ENCODE measurements around the gene RSKR. TPM values are rescaled to one million over a fixed set of nuclear protein-coding genes. Genes with fewer than 3 reads are reported as not detected.

The RSKR gene
- total and polyA plus RNA-seq, 2 donors (not counting 1 experiment from before 2014, with no cell fraction given), result 20.3 to 31.9 TPM

DNA sequence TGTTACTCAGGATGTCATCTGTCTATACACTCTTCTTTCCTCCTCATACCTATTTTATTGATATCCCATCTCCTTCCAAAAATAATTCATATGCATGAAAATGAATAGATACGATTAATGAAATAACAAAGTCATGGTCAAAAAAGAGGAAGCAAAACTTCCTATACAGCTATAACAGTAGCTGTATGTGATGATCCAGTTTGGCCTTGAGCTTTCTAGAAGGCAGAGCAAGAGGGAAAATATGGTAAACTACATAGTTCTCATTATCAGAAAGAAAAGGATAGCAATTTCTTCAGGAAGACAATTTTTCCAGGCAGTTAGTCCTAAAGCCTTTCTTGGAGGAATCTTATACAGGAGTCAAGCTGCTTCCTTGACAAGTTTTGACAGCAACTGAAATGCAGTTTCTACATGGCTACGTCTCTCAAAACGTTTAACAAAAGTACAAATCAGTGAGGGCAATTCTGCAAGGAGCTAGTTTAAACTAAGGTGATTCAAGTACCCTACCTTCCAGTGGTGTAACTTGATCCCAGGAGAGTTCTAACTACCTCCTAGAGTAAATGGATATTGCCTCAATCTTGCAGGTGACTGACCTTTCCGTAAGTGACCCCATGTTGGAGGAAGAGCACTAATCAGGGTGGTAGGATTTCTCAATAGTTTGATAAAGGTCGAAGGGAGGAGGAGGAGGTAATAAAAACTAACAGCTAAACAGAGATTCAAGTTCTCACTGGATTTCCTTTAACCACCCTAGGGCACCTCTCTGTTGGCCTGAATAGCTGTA, 16.2 kb downstream of the RSKR start:
- Histone ChIP-seq H3K9ac (ENCODE audit: low read length) (no peak overlapping the region), H3K9me3 (ENCODE audit: control extremely low read depth in 1 of 3, control insufficient read depth in 2 of 3, insufficient read depth in 1 of 3, low read length in 2 of 3) (no peaks in the 10 kb centered on the region), H3K27me3 (replicated peaks in 1 of 4; ENCODE audit: control extremely low read depth in 1 of 4, control insufficient read depth in 3 of 4, insufficient read depth in 4 of 4, low read length in 3 of 4) (no peaks in the 10 kb centered on the region), H3K4me2 (replicated peaks; ENCODE audit: low read depth, low read length, poor library complexity, severe bottlenecking) (peak overlapping the region; percentile 95), H3K27ac (ENCODE audit: low read length in 2 of 2) (peak overlapping the region in 1 of 2 donors; percentile 37), H2AFZ (ENCODE audit: insufficient read depth, low read depth, low read length, poor library complexity, severe bottlenecking) (peak overlapping the region; percentile 91), H3K4me3 (ENCODE audit: control extremely low read depth in 1 of 5, extremely low read depth in 1 of 5, insufficient read depth in 1 of 5, low read depth in 2 of 5, low read length in 4 of 5) (no peak overlapping the region), H4K20me1 (ENCODE audit: control insufficient read depth, insufficient read depth, low read length, poor library complexity, severe bottlenecking) (no peaks in the 10 kb centered on the region), H3K36me3 (replicated peaks in 1 of 2; ENCODE audit: control extremely low read depth in 1 of 2, control insufficient read depth in 1 of 2, extremely low read depth in 1 of 2, insufficient read depth in 2 of 2, low read length in 1 of 2) (no peaks in the 10 kb centered on the region), H3K4me1 (ENCODE audit: control insufficient read depth in 2 of 2, insufficient read depth in 2 of 2, low read length in 2 of 2) (peaks cover 19% of the 10 kb centered on the region in 2 donors), H3K79me2 (ENCODE audit: control insufficient read depth, insufficient read depth, low read length) (no peaks in the 10 kb centered on the region)
- ChIA-PET POLR2A (interaction anchor here (0.6 to 1.3 kb wide), 3 partner anchors 19 to 26 kb away, joined by 3 read pairs; partner anchors contain the start of genes ALDOC and PIGS), CTCF (interaction anchor here (1.0 to 1.5 kb wide), 5 partner anchors 10 to 102 kb away, joined by 3 to 6 read pairs (median 3); no protein-coding TSS in a partner anchor)
- Mint-ChIP-seq H3K27ac (peak overlapping the region; percentile 75), H3K4me1 (peaks cover 24% of the 10 kb centered on the region), H3K27me3 (no peaks in the 10 kb centered on the region), H3K4me3 (peak overlapping the region; percentile 98), H3K9me3 (ENCODE audit: insufficient read depth) (no peaks in the 10 kb centered on the region)
- DNase-seq (no peak), ATAC-seq (ENCODE audit: low read depth) (no peak)
- TF ChIP-seq, protein P1, sequence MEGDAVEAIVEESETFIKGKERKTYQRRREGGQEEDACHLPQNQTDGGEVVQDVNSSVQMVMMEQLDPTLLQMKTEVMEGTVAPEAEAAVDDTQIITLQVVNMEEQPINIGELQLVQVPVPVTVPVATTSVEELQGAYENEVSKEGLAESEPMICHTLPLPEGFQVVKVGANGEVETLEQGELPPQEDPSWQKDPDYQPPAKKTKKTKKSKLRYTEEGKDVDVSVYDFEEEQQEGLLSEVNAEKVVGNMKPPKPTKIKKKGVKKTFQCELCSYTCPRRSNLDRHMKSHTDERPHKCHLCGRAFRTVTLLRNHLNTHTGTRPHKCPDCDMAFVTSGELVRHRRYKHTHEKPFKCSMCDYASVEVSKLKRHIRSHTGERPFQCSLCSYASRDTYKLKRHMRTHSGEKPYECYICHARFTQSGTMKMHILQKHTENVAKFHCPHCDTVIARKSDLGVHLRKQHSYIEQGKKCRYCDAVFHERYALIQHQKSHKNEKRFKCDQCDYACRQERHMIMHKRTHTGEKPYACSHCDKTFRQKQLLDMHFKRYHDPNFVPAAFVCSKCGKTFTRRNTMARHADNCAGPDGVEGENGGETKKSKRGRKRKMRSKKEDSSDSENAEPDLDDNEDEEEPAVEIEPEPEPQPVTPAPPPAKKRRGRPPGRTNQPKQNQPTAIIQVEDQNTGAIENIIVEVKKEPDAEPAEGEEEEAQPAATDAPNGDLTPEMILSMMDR (IDR thresholded peaks at IDR 0.05), result no peak
- TF ChIP-seq EZH2 (IDR thresholded peaks at IDR 0.05; ENCODE audit: borderline replicate concordance, insufficient read depth, low read depth, low read length, poor library complexity, severe bottlenecking), result no peak
- intact Hi-C loops (cut with micrococcal nuclease), result no loop called here
- WGBS (ENCODE audit: insufficient coverage), result no CpG with 5 or more reads among the region's 5 CpGs

DNA sequence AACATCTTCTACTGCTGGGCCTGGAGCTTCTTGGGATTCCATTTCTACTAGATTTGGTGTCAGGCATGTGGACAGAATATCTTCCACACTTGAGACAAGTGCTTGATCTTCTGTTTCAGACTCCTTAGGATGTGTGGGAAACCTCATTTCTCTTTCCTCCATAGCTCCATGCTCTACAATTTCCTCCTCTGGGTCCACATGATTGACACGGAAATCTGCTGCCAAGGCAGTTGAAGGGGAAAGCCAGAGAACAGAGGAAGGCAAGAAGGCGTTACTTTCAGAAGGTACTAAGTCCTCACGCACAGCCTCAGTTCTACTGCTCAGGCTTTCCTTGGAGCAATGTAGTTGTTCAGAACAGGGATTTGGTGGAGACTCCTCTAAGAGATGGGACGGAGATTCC, 21.7 kb downstream of the RSKR start:
- H3K9me3 ChIP-seq (ENCODE audit: control extremely low read depth in 1 of 3, control insufficient read depth in 2 of 3, insufficient read depth in 1 of 3, low read length in 2 of 3), result no peaks in the 10 kb centered on the region
- no peak overlapping the region for H3K4me3 ChIP-seq (ENCODE audit: control extremely low read depth in 1 of 5, extremely low read depth in 1 of 5, insufficient read depth in 1 of 5, low read depth in 2 of 5, low read length in 4 of 5)
- H3K27ac ChIP-seq (ENCODE audit: low read length in 2 of 2), result no peak overlapping the region
- ATAC-seq (ENCODE audit: low read depth) (no peak), DNase-seq (no peak)
- Mint-ChIP-seq H3K4me3 (no peak overlapping the region), H3K27ac (no peak overlapping the region), H3K4me1 (peaks cover under 1% of the 10 kb centered on the region), H3K27me3 (no peaks in the 10 kb centered on the region), H3K9me3 (ENCODE audit: insufficient read depth) (no peaks in the 10 kb centered on the region)
- POLR2A ChIA-PET, result no interaction called here
- H3K27me3 ChIP-seq (replicated peaks in 1 of 4; ENCODE audit: control extremely low read depth in 1 of 4, control insufficient read depth in 3 of 4, insufficient read depth in 4 of 4, low read length in 3 of 4), result no peaks in the 10 kb centered on the region
- no peak overlapping the region for H3K4me2 ChIP-seq (replicated peaks; ENCODE audit: low read depth, low read length, poor library complexity, severe bottlenecking)
- no peaks in the 10 kb centered on the region for H3K79me2 ChIP-seq (ENCODE audit: control insufficient read depth, insufficient read depth, low read length)
- CTCF ChIA-PET, result no interaction called here
- H3K9ac ChIP-seq (ENCODE audit: low read length), result no peak overlapping the region
- peaks cover 0 to 3% of the 10 kb centered on the region in 2 experiments for H3K36me3 ChIP-seq (replicated peaks in 1 of 2; ENCODE audit: control extremely low read depth in 1 of 2, control insufficient read depth in 1 of 2, extremely low read depth in 1 of 2, insufficient read depth in 2 of 2, low read length in 1 of 2)
- no peak for TF ChIP-seq EZH2 (IDR thresholded peaks at IDR 0.05; ENCODE audit: borderline replicate concordance, insufficient read depth, low read depth, low read length, poor library complexity, severe bottlenecking)
- TF ChIP-seq, protein P1 (IDR thresholded peaks at IDR 0.05), result no peak
- H2AFZ ChIP-seq (ENCODE audit: insufficient read depth, low read depth, low read length, poor library complexity, severe bottlenecking), result no peak overlapping the region
- WGBS (ENCODE audit: insufficient coverage), result 100% methylated on average over 3 of the region's 4 CpGs
- no peaks in the 10 kb centered on the region for H3K4me1 ChIP-seq (ENCODE audit: control insufficient read depth in 2 of 2, insufficient read depth in 2 of 2, low read length in 2 of 2)
- intact Hi-C loops (cut with micrococcal nuclease), result no loop called here
- no peaks in the 10 kb centered on the region for H4K20me1 ChIP-seq (ENCODE audit: control insufficient read depth, insufficient read depth, low read length, poor library complexity, severe bottlenecking)

Data from B cell (primary cell).